Activated CD4-positive, alpha-beta memory T cell treated with anti-CD3 and anti-CD28 coated beads for 36 hours (primary cell): ENCODE results near the gene LANCL2. TPM values are rescaled to one million over a fixed set of nuclear protein-coding genes. Genes with fewer than 3 reads are reported as not detected.
"Not testable (repeated sequence)": the region's sequence is repeated elsewhere in the genome, so short reads cannot be mapped to it uniquely, and the experiment has no call there.

Source experiments
- CTCF ChIA-PET: fragments of 350-600 bp; sonication (Branson Sonifier 250); formaldehyde crosslinking; loops from one replicate; lab custom pipeline; 2021; ENCODE audit warnings: antibody characterized with exemption, inconsistent platforms; lab: Charles Lee
- POLR2A ChIA-PET: fragments of 350-600 bp; sonication (Branson Sonifier 250); formaldehyde crosslinking; loops from one replicate; lab custom pipeline; 2021; ENCODE audit warnings: antibody characterized with exemption; lab: Charles Lee
- DNase-seq: peaks from one replicate; pipeline ENCODE4 v3.0.0-alpha.2; 2020
- H3K27ac Mint-ChIP-seq: one replicate; pipeline ENCODE4 v1.8.0; 2021; ENCODE audit warnings: mixed read lengths
- H3K27me3 Mint-ChIP-seq: one replicate; pipeline ENCODE4 v1.8.0; 2021; ENCODE audit warnings: mixed read lengths
- H3K36me3 Mint-ChIP-seq: one replicate; pipeline ENCODE4 v1.8.0; 2021; ENCODE audit warnings: mixed read lengths
- H3K4me1 Mint-ChIP-seq: one replicate; pipeline ENCODE4 v1.8.0; 2021; ENCODE audit warnings: low read depth, mixed read lengths
- H3K4me3 Mint-ChIP-seq: one replicate; pipeline ENCODE4 v1.8.0; 2021; ENCODE audit warnings: mild to moderate bottlenecking, mixed read lengths
- H3K9me3 Mint-ChIP-seq: one replicate; pipeline ENCODE4 v1.8.0; 2021; ENCODE audit warnings: mixed read lengths
- intact Hi-C: fragments of 100-400 bp; cut with micrococcal nuclease; formaldehyde crosslinking; loops from one replicate; pipeline ENCODE4 v1.15.1; 2023
- total RNA-seq, 2 experiments: library from RNA; stranded (reverse); gene quantifications; one replicate each; pipeline ENCODE4 v1.2.3, GENCODE V29; 2021

Gene LANCL2
- total RNA-seq, 2 experiments from 2014 or later = 6.3 to 7.0 TPM

DNA sequence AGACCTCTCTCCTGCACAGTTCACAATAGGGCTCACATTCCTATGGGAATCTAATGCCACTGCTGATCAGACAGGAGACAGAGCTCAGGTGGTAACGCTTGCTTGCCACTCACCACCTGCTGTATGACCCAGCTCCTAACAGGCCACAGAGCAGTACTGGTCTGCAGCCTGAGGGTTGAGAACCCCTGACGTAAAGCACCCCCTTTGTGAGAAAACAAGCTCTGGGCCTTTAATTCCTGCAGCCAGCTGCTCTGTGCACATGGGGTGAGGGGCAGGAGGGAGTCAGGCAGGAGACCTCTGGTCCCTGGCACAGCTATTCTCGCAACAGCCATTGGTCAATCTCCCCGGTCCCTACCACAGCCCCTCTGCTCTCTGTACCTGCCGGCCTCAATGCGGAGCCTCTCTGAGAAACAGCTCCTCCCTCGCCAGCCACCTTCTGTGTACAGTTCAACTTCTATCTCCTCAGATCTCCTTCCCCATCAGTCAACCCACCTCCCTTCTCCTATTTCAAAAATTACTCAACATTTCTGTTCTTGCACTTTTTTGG, 102.0 kb downstream of the LANCL2 start:
- Mint-ChIP-seq H3K9me3 (peaks cover 12% of the 10 kb centered on the region), H3K4me3 (no peak overlapping the region), H3K4me1 (peaks cover 70% of the 10 kb centered on the region), H3K27me3 (no peaks in the 10 kb centered on the region), H3K27ac (peak overlapping the region; percentile 29), H3K36me3 (peaks cover 52% of the 10 kb centered on the region)
- no peak for DNase-seq
- POLR2A ChIA-PET = interaction anchor here (1.0 to 1.1 kb wide), 2 partner anchors 14 to 158 kb away, joined by 3 read pairs; no protein-coding TSS in a partner anchor
- CTCF ChIA-PET = no interaction called here
- intact Hi-C loops = no loop called here

DNA sequence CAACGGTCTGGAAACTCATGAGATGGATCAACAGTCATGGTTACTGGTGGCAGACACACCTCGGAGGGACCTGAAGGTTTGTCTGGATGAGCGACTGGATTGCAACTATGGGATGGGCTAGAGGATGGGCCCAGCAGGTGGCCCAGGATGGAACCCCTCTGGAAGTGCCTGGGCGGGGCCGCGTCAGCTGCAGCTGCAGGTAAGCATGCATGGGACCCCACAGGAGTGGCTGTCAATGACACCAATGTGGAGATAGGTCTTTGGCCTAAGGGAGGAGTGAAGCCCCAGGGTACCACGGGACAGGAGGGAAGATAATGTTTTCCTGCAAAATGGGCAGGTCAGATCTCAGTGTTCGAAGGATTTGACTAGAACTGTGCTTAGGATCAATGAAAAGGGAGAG, 103.4 kb downstream of the LANCL2 start:
- intact Hi-C loops = loop anchor here (2.0 kb wide), 1 partner anchor 16 kb away; no protein-coding TSS in a partner anchor
- Mint-ChIP-seq H3K27ac (peak overlapping the region; percentile 85), H3K36me3 (peaks cover 47% of the 10 kb centered on the region), H3K9me3 (peaks cover 5% of the 10 kb centered on the region), H3K27me3 (no peaks in the 10 kb centered on the region), H3K4me3 (no peak overlapping the region), H3K4me1 (peaks cover 70% of the 10 kb centered on the region)
- CTCF ChIA-PET = interaction anchor here (0.8 to 1.1 kb wide), 3 partner anchors 21 to 125 kb away, joined by 3 read pairs; no protein-coding TSS in a partner anchor
- DNase-seq = no peak
- POLR2A ChIA-PET = interaction anchor here (0.8 to 1.4 kb wide), 2 partner anchors 48 to 160 kb away, joined by 3 to 4 read pairs; no protein-coding TSS in a partner anchor

DNA sequence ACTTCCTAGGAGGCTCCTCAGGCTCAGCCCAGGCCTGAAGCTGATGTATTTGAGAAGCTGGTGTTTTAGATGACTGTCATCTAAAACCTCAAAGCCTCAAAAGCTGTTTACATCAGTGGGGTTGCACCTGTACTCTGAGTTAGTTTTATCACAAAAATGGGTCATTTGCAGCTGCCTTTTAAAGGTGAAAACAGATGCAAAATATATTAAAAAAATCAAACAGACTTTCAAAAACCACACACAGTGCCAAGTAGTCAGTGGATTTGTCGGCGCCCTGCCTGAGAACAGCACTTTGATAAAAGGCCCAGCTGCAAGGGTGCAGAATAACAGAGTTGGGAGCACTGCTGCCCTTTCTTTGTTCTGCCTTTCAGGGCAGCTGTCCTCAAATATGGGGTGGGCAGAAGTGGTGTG, 104.1 kb downstream of the LANCL2 start:
- CTCF ChIA-PET = interaction anchor here (0.8 to 1.1 kb wide), 2 partner anchors 64 to 124 kb away, joined by 3 read pairs; no protein-coding TSS in a partner anchor

DNA sequence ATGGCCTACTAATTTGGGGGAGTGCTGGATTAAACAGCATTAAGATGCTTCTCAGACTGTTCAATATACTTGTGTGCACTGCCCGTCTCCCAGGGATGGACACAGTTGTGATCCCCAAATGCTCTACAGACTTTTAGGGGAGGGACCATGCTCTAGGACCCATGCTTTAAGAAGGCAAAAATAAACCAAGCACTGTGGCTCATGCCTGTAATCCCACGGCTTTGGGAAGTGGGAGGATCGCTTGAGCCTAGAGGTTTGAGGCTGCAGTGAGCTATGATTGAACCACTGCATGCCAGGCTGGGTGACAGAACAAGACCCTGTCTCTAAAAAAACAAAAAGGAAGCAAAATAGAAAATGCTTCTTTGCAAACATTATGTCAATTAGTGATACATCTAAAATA, 104.6 kb downstream of the LANCL2 start:
- intact Hi-C loops = loop anchor here (1.0 to 2.0 kb wide), 3 partner anchors 15 to 65 kb away; no protein-coding TSS in a partner anchor
- CTCF ChIA-PET = interaction anchor here (1.1 kb wide), 1 partner anchor 124 kb away, joined by 3 read pairs; no protein-coding TSS in a partner anchor
- peak overlapping the region; percentile 5 for H3K4me3 Mint-ChIP-seq
- peaks cover 76% of the 10 kb centered on the region for H3K4me1 Mint-ChIP-seq
- DNase-seq = no peak
- peak overlapping the region; percentile 85 for H3K27ac Mint-ChIP-seq
- H3K27me3 Mint-ChIP-seq = no peaks in the 10 kb centered on the region
- POLR2A ChIA-PET = interaction anchor here (0.6 kb wide), 1 partner anchor 689 kb away, joined by 4 read pairs; no protein-coding TSS in a partner anchor
- H3K9me3 Mint-ChIP-seq = peaks cover 5% of the 10 kb centered on the region
- H3K36me3 Mint-ChIP-seq = peaks cover 36% of the 10 kb centered on the region

More for the DNA sequence above, 104.1 kb downstream of the LANCL2 start:
- DNase-seq = peak; percentile 42
- H3K4me3 Mint-ChIP-seq = peak overlapping the region; percentile 5
- H3K9me3 Mint-ChIP-seq = peaks cover 5% of the 10 kb centered on the region
- intact Hi-C loops = loop anchor here (1.0 to 2.0 kb wide), 3 partner anchors 16 to 65 kb away; no protein-coding TSS in a partner anchor
- peak overlapping the region; percentile 85 for H3K27ac Mint-ChIP-seq
- POLR2A ChIA-PET = interaction anchor here (0.6 to 1.4 kb wide), 2 partner anchors 161 to 689 kb away, joined by 3 to 4 read pairs; no protein-coding TSS in a partner anchor
- H3K36me3 Mint-ChIP-seq = peaks cover 39% of the 10 kb centered on the region
- H3K4me1 Mint-ChIP-seq = peaks cover 75% of the 10 kb centered on the region
- no peaks in the 10 kb centered on the region for H3K27me3 Mint-ChIP-seq

DNA sequence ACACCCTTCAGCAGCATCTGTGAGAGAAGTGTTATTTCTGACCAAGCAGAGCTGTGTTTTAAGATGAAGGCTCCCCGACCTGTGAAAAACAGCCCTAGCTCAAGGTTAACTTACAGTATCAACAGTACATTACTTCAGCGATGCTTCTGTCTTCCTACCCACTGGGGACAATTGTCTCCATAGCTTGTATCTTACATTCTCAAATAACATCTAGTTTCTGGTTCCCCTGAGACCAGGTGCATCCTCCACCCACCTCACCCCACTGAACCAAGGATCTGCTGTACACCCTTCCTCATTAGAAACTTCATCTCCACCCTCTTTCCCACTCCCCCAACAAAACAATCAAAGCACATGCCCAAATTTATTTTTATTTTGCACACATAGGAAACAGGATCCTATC, 105.1 kb downstream of the LANCL2 start:
- peaks cover 5% of the 10 kb centered on the region for H3K9me3 Mint-ChIP-seq
- no peak overlapping the region for H3K4me3 Mint-ChIP-seq
- DNase-seq = no peak
- intact Hi-C loops = no loop called here
- ChIA-PET POLR2A (no interaction called here), CTCF (no interaction called here)
- peaks cover 34% of the 10 kb centered on the region for H3K36me3 Mint-ChIP-seq
- H3K27ac Mint-ChIP-seq = peak overlapping the region; percentile 80
- H3K4me1 Mint-ChIP-seq = peaks cover 77% of the 10 kb centered on the region
- no peaks in the 10 kb centered on the region for H3K27me3 Mint-ChIP-seq

DNA sequence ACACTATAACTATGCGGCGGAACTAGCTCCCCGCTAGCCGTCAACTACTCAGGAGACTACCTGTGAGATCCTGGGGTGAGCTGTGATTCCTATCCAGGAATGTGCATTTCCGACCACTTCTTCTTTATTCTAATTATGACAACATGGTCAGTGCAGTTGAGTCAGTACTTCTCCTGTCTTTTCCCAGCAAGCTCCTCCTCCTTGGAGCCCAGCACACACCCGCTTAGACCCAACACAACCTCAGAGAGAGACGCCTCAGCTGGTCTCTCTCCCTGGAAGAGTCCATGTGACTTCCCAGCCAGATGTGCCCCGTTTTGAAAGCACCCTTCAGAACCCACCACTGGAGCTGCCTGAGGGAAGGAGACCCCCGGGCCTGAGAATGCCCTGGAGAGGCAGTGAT, 106.5 kb downstream of the LANCL2 start:
- intact Hi-C loops, H3K4me3 Mint-ChIP-seq, CTCF ChIA-PET, H3K27me3 Mint-ChIP-seq, DNase-seq, POLR2A ChIA-PET, H3K9me3 Mint-ChIP-seq: not testable (repeated sequence)
- peak overlapping the region; percentile 18 for H3K27ac Mint-ChIP-seq
- H3K36me3 Mint-ChIP-seq = peaks cover 26% of the 10 kb centered on the region
- H3K4me1 Mint-ChIP-seq = peaks cover 81% of the 10 kb centered on the region

DNA sequence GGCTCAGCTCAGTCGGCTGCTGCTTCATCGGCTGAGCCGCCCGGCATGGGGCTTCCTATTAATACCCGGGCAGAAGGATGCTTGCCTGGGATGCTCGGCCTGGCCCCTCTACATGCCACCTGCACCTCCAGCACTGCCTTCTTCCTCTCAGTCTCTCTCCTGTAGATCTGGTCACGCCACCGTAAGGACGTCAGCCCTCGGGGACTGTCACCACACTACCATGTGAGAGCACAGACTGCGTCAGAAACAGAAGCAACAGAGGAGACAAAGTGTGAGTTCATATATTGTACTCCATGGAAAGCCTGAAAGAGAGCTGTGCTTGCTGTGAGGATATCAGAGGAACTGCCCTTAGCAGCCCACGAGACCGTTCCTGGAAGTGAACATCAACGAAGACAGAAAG, 107.3 kb downstream of the LANCL2 start:
- H3K36me3 Mint-ChIP-seq = peaks cover 23% of the 10 kb centered on the region
- H3K27ac Mint-ChIP-seq, H3K27me3 Mint-ChIP-seq, DNase-seq, POLR2A ChIA-PET, CTCF ChIA-PET, H3K9me3 Mint-ChIP-seq, H3K4me3 Mint-ChIP-seq, intact Hi-C loops: not testable (repeated sequence)
- peaks cover 81% of the 10 kb centered on the region for H3K4me1 Mint-ChIP-seq

DNA sequence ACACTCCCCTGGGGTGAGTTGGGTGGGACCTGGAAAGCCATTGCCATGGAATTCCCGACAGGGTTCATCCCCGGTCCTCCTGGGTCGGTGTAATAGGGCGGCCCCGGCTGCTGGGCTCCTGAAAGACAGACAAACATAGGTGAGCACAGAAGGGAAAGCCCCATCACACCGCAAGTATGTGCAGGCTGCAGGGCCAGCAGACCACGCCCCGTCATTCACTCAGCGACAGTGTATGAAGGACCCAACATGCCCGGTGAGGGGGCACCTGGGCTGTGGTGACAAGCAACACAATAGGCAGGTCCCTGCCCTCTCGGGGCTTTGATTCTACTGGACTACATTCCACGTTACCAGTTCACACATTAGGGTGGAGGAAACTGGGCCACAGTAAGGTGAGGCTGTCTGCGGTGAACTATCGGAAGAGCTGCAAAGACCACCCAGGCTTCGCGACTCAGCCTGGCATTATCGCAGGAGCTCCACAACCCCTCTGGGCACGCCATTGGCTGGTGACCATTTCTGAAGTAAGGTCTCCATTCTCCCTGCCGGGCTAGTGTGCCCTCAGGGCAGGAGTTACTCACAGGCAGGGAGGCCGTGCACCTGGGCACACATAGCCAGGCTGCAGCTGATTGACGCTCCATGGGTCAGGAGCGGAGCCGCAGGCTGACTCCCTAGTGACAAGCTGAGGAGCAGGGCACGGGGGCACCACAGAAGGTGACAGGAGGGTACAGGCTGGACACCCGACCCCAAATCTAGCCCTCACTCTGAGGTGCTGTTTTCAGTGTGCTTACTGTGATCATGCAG, 108.0 kb downstream of the LANCL2 start:
- H3K4me1 Mint-ChIP-seq = peaks cover 81% of the 10 kb centered on the region
- POLR2A ChIA-PET = no interaction called here
- CTCF ChIA-PET = no interaction called here
- DNase-seq = peak; percentile 50
- no peak overlapping the region for H3K27ac Mint-ChIP-seq
- intact Hi-C loops = no loop called here
- H3K4me3 Mint-ChIP-seq = no peak overlapping the region
- no peaks in the 10 kb centered on the region for H3K27me3 Mint-ChIP-seq
- H3K36me3 Mint-ChIP-seq = peaks cover 20% of the 10 kb centered on the region
- H3K9me3 Mint-ChIP-seq = no peaks in the 10 kb centered on the region

DNA sequence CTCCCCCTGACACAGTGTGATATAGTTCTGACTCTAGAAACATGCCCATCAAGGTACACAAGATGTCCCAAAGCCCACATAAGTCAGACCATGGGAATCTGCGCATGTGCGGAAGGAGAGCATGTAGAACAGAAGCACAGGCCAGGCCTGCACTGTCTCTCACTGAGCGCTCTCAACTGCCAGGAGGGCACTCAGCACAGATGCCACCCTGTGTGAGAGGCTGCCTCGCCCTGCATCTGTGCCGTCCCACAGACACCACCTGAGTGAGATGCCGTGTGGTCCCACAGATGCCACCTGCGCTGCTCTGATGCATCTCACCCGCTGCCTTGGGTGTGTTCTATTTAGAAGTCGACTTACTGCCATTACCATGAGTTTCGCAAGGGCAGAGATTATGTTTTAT, 108.8 kb downstream of the LANCL2 start:
- H3K36me3 Mint-ChIP-seq = peaks cover 14% of the 10 kb centered on the region
- no peak overlapping the region for H3K27ac Mint-ChIP-seq
- CTCF ChIA-PET = no interaction called here
- no peak overlapping the region for H3K4me3 Mint-ChIP-seq
- no peaks in the 10 kb centered on the region for H3K9me3 Mint-ChIP-seq
- intact Hi-C loops = no loop called here
- POLR2A ChIA-PET = no interaction called here
- no peak for DNase-seq
- H3K27me3 Mint-ChIP-seq = no peaks in the 10 kb centered on the region
- H3K4me1 Mint-ChIP-seq = peaks cover 81% of the 10 kb centered on the region

DNA sequence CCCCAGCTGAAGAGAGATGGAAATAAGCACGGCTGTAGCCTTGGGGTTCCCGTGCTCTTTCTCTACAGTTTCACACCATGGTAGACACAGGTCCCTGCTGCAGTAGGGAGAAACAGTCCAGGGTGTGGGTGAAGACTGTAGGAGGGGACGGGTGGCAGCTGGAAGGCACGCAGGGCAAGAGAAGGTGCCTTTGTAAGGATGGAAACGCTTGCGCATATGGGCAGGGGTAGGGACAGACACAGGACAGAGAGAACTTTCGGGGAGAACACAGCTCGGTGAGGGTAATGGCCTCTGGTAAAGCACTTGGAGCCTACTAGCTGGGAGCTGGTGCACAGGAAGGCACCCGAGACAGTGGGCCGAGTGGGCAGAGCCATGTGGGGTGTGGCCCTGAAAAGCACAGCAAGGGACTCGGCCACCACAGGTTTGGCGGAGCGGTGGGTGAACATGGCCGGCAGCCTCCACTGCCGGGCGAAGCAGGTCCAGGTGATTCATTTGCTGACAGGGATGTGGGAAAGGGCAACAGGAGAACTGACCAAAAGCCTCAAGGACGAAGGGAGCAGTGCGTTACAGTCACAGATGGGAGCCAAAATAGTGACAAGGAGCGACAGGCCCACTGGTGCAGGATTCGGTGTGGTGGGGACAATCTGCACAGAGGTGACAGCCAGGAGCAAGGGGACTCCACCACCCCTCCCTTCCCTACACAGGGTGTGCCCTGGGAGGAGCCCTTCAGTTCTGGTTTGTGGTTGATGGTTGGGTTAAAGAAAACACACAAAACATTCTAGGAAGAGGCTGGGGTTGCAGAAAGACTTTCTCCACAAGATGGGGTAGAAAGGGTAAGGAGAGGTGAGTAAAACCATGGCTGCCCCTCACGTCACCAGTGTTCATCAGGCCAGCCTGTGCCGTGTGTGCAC, 110.1 kb downstream of the LANCL2 start:
- CTCF ChIA-PET = no interaction called here
- H3K27ac Mint-ChIP-seq = peak overlapping the region; percentile 11
- POLR2A ChIA-PET = no interaction called here
- no peaks in the 10 kb centered on the region for H3K9me3 Mint-ChIP-seq
- H3K4me1 Mint-ChIP-seq = peaks cover 71% of the 10 kb centered on the region
- intact Hi-C loops = no loop called here
- peaks cover 14% of the 10 kb centered on the region for H3K36me3 Mint-ChIP-seq
- no peak overlapping the region for H3K4me3 Mint-ChIP-seq
- DNase-seq = peak; percentile 38
- H3K27me3 Mint-ChIP-seq = no peaks in the 10 kb centered on the region
